HG03095 (cell line): ENCODE measurements around the gene P2RY14.
A peak's percentile ranks its signal among the peaks of the same experiment; 100 is the strongest.
"Not testable (repeated sequence)": the region's sequence is repeated elsewhere in the genome, so short reads cannot be mapped to it uniquely, and the experiment has no call there.

Source experiments
- ATAC-seq: cut with Tn5 transposase; IDR thresholded peaks from one replicate; pipeline ENCODE4 v1.9.1; 2021; ENCODE audit warnings: moderate library complexity; ENCODE audit not compliant: unreplicated experiment

P2RY14 gene

GRCh38 chr3:151264605-151265004, 13.7 kb downstream of the P2RY14 start:
- no peak for ATAC-seq

GRCh38 chr3:151262871-151263525, 15.3 kb downstream of the P2RY14 start:
- no peak for ATAC-seq

- no peak for ATAC-seq
Measured at GRCh38 chr3:151259664-151260063, 18.7 kb downstream of the P2RY14 start.

GRCh38 chr3:151256749-151257148, 21.6 kb downstream of the P2RY14 start:
- no peak for ATAC-seq

- no peak for ATAC-seq
Measured at GRCh38 chr3:151248772-151249337, 29.5 kb downstream of the P2RY14 start.

GRCh38 chr3:151242006-151242405, 36.3 kb downstream of the P2RY14 start:
- ATAC-seq: not testable (repeated sequence)

GRCh38 chr3:151236736-151237135, 41.6 kb downstream of the P2RY14 start:
- no peak for ATAC-seq

GRCh38 chr3:151236316-151236715, 42.0 kb downstream of the P2RY14 start:
- ATAC-seq: no peak

GRCh38 chr3:151234825-151235224, 43.5 kb downstream of the P2RY14 start:
- no peak for ATAC-seq

GRCh38 chr3:151232991-151233390, 45.4 kb downstream of the P2RY14 start:
- ATAC-seq: no peak

- ATAC-seq: not testable (repeated sequence)
Measured at GRCh38 chr3:151232403-151232802, 45.9 kb downstream of the P2RY14 start.

- no peak for ATAC-seq
Measured at GRCh38 chr3:151230646-151231045, 47.7 kb downstream of the P2RY14 start.

- no peak for ATAC-seq
Measured at GRCh38 chr3:151228666-151229040, 49.7 kb downstream of the P2RY14 start.

- peak; percentile 85 for ATAC-seq
Measured at GRCh38 chr3:151227807-151228665, 50.3 kb downstream of the P2RY14 start.

- ATAC-seq: peak; percentile 29
Measured at GRCh38 chr3:151227266-151227806, 51.0 kb downstream of the P2RY14 start.

- ATAC-seq: no peak
Measured at GRCh38 chr3:151226825-151227224, 51.5 kb downstream of the P2RY14 start.

GRCh38 chr3:151226088-151226563, 52.2 kb downstream of the P2RY14 start:
- no peak for ATAC-seq

GRCh38 chr3:151225040-151225975, 53.0 kb downstream of the P2RY14 start:
- ATAC-seq: no peak

GRCh38 chr3:151224268-151224866, 54.0 kb downstream of the P2RY14 start:
- ATAC-seq: no peak

- no peak for ATAC-seq
Measured at GRCh38 chr3:151219056-151219455, 59.3 kb downstream of the P2RY14 start.
